ENCODE measurements around the gene TSPAN18.

Gene TSPAN18

GRCh38 chr11:44789496-44789895 is 62.7 kb downstream of the TSPAN18 start:
- Mint-ChIP-seq H3K4me3 (no peak overlapping the region), H3K9me3 (peaks cover 1 to 6% of the 10 kb centered on the region in 2 donors), H3K36me3 (no peaks in the 10 kb centered on the region), H3K27ac (no peak overlapping the region), H3K4me1 (no peaks in the 10 kb centered on the region), H3K27me3 (peaks cover 17 to 63% of the 10 kb centered on the region in 2 donors)
- DNase-seq (no peak), ATAC-seq (replicated peaks) (no peak)

- H3K27me3 Mint-ChIP-seq, result peaks cover 17 to 64% of the 10 kb centered on the region in 2 donors
- ATAC-seq (replicated peaks), result no peak
- no peak overlapping the region for H3K27ac Mint-ChIP-seq
- peaks cover 1 to 6% of the 10 kb centered on the region in 2 donors for H3K9me3 Mint-ChIP-seq
- no peaks in the 10 kb centered on the region for H3K36me3 Mint-ChIP-seq
- H3K4me1 Mint-ChIP-seq, result peaks cover 0 to 2% of the 10 kb centered on the region in 2 donors
- DNase-seq, result no peak
- no peak overlapping the region for H3K4me3 Mint-ChIP-seq
Measured at GRCh38 chr11:44790211-44790610, 63.4 kb downstream of the TSPAN18 start.

GRCh38 chr11:44791316-44791925 is 64.7 kb downstream of the TSPAN18 start:
- H3K4me3 Mint-ChIP-seq, result no peak overlapping the region
- peaks cover 2 to 6% of the 10 kb centered on the region in 2 donors for H3K4me1 Mint-ChIP-seq
- peaks cover 1 to 6% of the 10 kb centered on the region in 2 donors for H3K9me3 Mint-ChIP-seq
- H3K27me3 Mint-ChIP-seq, result peaks cover 17 to 62% of the 10 kb centered on the region in 2 donors
- H3K36me3 Mint-ChIP-seq, result no peaks in the 10 kb centered on the region
- ATAC-seq (replicated peaks), result no peak
- no peak for DNase-seq
- H3K27ac Mint-ChIP-seq, result no peak overlapping the region

GRCh38 chr11:44792171-44792570 is 65.4 kb downstream of the TSPAN18 start:
- Mint-ChIP-seq H3K4me1 (peaks cover 2 to 6% of the 10 kb centered on the region in 2 donors), H3K4me3 (no peak overlapping the region), H3K36me3 (no peaks in the 10 kb centered on the region)

DNA sequence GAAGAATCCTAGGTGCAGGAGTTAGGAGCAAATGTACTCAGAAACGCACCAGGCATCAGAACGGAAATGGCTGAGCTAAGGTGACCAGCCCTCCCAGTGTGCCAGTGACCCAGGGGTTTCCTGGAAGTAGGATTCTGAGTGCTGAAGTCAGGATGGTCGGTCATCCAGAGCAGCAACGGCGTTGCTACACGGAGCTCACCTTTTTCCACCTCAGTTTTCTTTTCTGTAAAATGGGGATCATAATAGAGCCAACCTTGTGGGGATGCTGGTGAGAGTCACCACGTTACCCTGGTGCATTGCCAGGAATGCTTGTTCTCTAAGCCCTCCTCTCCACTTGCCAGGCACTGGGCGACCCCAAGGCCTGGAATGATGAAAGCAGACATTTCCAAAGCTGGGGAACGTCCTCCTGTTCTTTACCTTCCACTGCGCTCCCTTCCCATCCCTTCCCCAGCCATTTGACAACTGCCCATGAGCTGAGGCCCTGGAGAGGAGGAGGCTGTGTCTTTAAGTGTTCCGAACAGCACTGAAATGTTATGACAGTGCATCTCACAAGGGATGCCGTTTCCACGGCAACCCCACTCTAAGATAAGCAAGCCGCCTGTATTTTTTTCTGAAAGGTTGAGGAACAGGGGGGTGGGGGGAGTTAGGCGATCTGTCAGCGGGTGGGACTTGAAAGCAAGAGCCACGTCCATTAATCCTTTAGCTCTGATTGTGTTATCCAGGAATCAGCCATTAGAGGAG is 66.8 kb downstream of the TSPAN18 start:
- no peak for DNase-seq
- Mint-ChIP-seq H3K4me3 (no peak overlapping the region), H3K36me3 (no peaks in the 10 kb centered on the region), H3K9me3 (peaks cover 1 to 6% of the 10 kb centered on the region in 2 donors), H3K4me1 (peaks cover 2 to 6% of the 10 kb centered on the region in 2 donors), H3K27me3 (peaks cover 23 to 58% of the 10 kb centered on the region in 2 donors), H3K27ac (no peak overlapping the region)
- no peak for ATAC-seq (replicated peaks)

More at GRCh38 chr11:44792171-44792570, 65.4 kb downstream of the TSPAN18 start:
- no peak for ATAC-seq (replicated peaks)
- no peak overlapping the region for H3K27ac Mint-ChIP-seq
- peaks cover 20 to 59% of the 10 kb centered on the region in 2 donors for H3K27me3 Mint-ChIP-seq
- no peak for DNase-seq
- peaks cover 1 to 6% of the 10 kb centered on the region in 2 donors for H3K9me3 Mint-ChIP-seq

DNA sequence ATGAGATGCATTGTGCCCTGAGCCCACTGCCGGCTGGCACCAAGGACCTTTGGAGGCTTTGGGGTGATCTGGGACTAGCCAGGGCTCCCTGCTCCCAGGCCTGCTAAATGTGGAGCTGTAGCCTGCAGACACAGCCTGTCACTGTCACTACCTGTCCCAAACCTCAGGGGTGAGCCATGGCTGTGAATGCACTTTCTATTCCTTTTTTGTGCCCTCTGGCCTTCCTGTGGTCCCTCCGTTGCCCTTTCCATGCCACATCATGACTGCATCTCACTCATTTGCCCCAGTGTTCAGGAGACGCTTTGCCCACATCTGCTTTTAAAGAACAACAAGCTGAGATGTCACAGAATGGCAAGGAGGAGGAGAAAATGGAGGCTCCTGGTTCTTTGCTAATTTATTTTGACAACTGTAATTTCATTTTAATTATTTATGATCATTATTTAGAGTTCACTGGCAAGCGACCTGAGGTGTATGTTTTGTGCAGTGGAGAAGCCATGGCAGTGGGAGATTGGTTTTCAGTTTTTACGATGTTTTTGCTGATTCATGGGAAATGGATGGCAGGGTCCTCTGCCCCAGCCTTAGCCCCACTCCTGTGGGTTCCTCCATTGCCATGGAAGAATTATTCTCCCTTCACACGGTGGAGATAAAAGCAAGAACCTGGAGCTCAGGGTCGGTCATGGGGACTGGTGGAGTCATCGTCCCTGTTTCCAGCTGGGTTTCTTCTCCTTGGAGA is 69.2 kb downstream of the TSPAN18 start:
- no peaks in the 10 kb centered on the region for H3K36me3 Mint-ChIP-seq
- H3K27me3 Mint-ChIP-seq, result peaks cover 24 to 61% of the 10 kb centered on the region in 2 donors
- DNase-seq, result no peak
- H3K9me3 Mint-ChIP-seq, result no peaks in the 10 kb centered on the region
- H3K4me3 Mint-ChIP-seq, result no peak overlapping the region
- peak; percentile 83 to 86 for ATAC-seq (replicated peaks)
- peaks cover 2 to 6% of the 10 kb centered on the region in 2 donors for H3K4me1 Mint-ChIP-seq
- H3K27ac Mint-ChIP-seq, result no peak overlapping the region

DNA sequence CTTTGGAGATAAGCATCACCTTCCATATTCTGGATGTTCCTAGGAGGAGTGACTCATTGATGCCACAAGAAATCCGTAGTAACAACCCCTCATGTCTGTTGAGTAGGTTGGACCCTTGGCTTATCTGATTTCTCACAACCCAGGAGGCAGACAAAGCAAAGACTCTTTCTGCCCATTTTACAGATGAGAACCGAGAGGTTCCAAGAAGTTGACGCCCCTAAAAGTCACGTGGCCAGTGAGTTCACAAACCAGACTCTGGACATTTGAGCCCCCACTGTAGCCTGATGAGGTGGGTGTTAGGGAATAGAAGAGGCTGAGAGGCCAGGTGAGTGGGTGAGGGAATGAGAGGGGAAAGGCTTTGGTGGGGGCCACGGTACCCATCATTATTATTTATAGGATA is 70.3 kb downstream of the TSPAN18 start:
- Mint-ChIP-seq H3K4me1 (peaks cover 2 to 6% of the 10 kb centered on the region in 2 donors), H3K27me3 (peaks cover 28 to 62% of the 10 kb centered on the region in 2 donors), H3K27ac (no peak overlapping the region)

GRCh38 chr11:44797886-44798606 is 71.3 kb downstream of the TSPAN18 start:
- no peaks in the 10 kb centered on the region for H3K36me3 Mint-ChIP-seq
- no peak overlapping the region for H3K4me3 Mint-ChIP-seq
- peaks cover 2 to 6% of the 10 kb centered on the region in 2 donors for H3K4me1 Mint-ChIP-seq
- no peak for ATAC-seq (replicated peaks)
- no peak overlapping the region for H3K27ac Mint-ChIP-seq
- no peak for DNase-seq
- peaks cover 30 to 62% of the 10 kb centered on the region in 2 donors for H3K27me3 Mint-ChIP-seq
- no peaks in the 10 kb centered on the region for H3K9me3 Mint-ChIP-seq

More for the DNA sequence above, 70.3 kb downstream of the TSPAN18 start:
- Mint-ChIP-seq H3K36me3 (no peaks in the 10 kb centered on the region), H3K4me3 (no peak overlapping the region), H3K9me3 (no peaks in the 10 kb centered on the region)
- no peak for ATAC-seq (replicated peaks)
- DNase-seq, result no peak

DNA sequence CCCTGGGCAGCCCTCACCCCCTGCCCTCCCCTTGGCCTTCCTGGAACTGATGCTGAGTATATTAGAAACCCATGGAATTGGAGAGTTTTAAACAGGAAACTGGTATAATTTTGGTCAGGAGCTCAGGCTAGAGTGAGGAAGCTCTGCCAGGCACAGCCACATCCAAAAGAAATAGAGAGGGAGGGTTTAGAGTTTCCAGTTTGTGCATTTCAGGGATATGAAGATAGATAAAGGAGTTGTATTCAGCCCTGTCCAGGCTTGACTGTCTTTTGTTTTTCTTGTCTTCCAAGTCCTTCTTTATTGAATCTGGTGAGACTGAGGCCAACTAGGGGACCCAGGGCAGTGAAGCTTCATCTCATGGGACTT is 71.8 kb downstream of the TSPAN18 start:
- DNase-seq (no peak), ATAC-seq (replicated peaks) (no peak)
- H3K36me3 Mint-ChIP-seq, result no peaks in the 10 kb centered on the region
- no peaks in the 10 kb centered on the region for H3K9me3 Mint-ChIP-seq
- no peak overlapping the region for H3K27ac Mint-ChIP-seq
- H3K27me3 Mint-ChIP-seq, result peaks cover 33 to 63% of the 10 kb centered on the region in 2 donors
- H3K4me1 Mint-ChIP-seq, result peaks cover 2 to 6% of the 10 kb centered on the region in 2 donors
- H3K4me3 Mint-ChIP-seq, result no peak overlapping the region

GRCh38 chr11:44799012-44799411 is 72.2 kb downstream of the TSPAN18 start:
- Mint-ChIP-seq H3K27me3 (peaks cover 31 to 60% of the 10 kb centered on the region in 2 donors), H3K36me3 (no peaks in the 10 kb centered on the region), H3K4me1 (peaks cover 2 to 6% of the 10 kb centered on the region in 2 donors), H3K4me3 (no peak overlapping the region), H3K27ac (no peak overlapping the region), H3K9me3 (no peaks in the 10 kb centered on the region)
- DNase-seq (no peak), ATAC-seq (replicated peaks) (no peak)

DNA sequence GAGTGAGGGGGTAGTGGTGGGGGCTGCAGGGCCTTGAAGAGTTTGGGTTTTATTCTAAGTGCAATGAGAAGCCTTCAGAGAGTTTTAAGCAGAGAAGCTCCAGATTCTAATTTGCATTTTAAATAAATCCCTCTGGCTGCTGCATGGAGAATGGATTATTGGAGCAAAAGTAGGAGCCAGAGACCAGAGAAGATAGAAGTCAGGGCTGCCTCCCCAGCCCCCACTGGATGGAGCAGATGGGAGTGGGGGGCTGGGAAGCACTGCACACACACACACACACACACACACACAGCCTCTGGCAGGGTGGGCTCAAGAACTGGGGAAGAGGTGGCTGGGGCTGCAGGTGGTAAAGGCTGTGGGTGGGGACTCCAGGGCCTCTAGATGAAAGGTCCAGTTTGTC is 75.6 kb downstream of the TSPAN18 start:
- H3K27ac Mint-ChIP-seq, result no peak overlapping the region
- no peak for ATAC-seq (replicated peaks)
- H3K4me3 Mint-ChIP-seq, result no peak overlapping the region
- peaks cover 27 to 49% of the 10 kb centered on the region in 2 donors for H3K27me3 Mint-ChIP-seq
- H3K36me3 Mint-ChIP-seq, result no peaks in the 10 kb centered on the region
- H3K9me3 Mint-ChIP-seq, result no peaks in the 10 kb centered on the region
- no peaks in the 10 kb centered on the region for H3K4me1 Mint-ChIP-seq
- no peak for DNase-seq

GRCh38 chr11:44803009-44803408 is 76.2 kb downstream of the TSPAN18 start:
- Mint-ChIP-seq H3K4me3 (no peak overlapping the region), H3K4me1 (no peaks in the 10 kb centered on the region), H3K36me3 (no peaks in the 10 kb centered on the region), H3K27ac (no peak overlapping the region), H3K9me3 (no peaks in the 10 kb centered on the region), H3K27me3 (peaks cover 25 to 46% of the 10 kb centered on the region in 2 donors)
- DNase-seq (no peak), ATAC-seq (replicated peaks) (no peak)

- DNase-seq, result no peak
- no peaks in the 10 kb centered on the region for H3K4me1 Mint-ChIP-seq
- no peak overlapping the region for H3K4me3 Mint-ChIP-seq
Measured at GRCh38 chr11:44804449-44805437, 78.0 kb downstream of the TSPAN18 start.

More at GRCh38 chr11:44804449-44805437, 78.0 kb downstream of the TSPAN18 start:
- no peak for ATAC-seq (replicated peaks)
- H3K9me3 Mint-ChIP-seq, result no peaks in the 10 kb centered on the region
- peaks cover 20 to 39% of the 10 kb centered on the region in 2 donors for H3K27me3 Mint-ChIP-seq
- H3K36me3 Mint-ChIP-seq, result no peaks in the 10 kb centered on the region
- no peak overlapping the region for H3K27ac Mint-ChIP-seq
